HG03135 (cell line): Measurements from ENCODE around the gene CD48.

Source experiments
- ATAC-seq: cut with Tn5 transposase; IDR thresholded peaks from one replicate; pipeline ENCODE4 v1.9.1; 2021; ENCODE audit warnings: mild to moderate bottlenecking, moderate library complexity; ENCODE audit not compliant: unreplicated experiment

CD48 gene, protein sequence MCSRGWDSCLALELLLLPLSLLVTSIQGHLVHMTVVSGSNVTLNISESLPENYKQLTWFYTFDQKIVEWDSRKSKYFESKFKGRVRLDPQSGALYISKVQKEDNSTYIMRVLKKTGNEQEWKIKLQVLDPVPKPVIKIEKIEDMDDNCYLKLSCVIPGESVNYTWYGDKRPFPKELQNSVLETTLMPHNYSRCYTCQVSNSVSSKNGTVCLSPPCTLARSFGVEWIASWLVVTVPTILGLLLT

DNA sequence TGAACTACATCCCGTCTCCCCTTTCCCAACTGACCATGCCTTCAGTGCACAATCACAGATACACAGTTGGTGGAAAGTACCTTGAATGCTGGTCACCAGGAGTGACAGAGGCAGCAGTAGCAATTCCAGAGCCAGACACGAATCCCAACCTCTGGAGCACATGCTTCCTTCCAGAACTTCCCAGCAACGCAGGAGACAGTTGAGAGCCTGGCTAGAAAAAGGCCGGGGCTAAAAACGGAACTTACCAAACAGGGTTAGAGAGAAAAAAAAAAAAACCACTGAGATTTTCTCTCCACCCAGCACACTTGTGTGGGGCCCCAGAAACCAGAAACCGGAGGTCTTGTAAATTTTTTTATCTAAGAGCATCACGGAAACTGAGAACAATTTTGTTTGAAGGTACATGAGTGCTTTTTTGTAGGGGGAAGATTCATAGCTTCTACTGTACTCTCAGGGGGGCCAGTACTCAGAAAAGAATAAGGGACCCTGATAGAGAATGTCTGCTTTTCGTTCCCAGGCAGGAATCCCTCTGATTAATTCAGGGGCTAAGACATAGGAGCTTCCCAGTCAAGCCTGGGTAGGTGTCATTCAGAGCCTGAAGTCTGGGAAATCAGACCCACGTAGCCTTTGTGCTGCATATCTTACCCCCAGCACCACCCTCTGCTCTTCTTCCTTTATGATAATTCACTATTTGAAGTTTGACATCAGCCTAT is at the start of gene CD48:
CD48 (minus strand) TSS at position 221 of the 710 bp plus-strand sequence; CDS start at position 162, 59 bp downstream.
- peak; percentile 41 for ATAC-seq

GRCh38 chr1:160761046-160761445 is 49.4 kb upstream of the CD48 start:
- ATAC-seq, result no peak

- no peak for ATAC-seq
These were observed 48.1 kb upstream of the CD48 start for GRCh38 chr1:160759740-160760139.

DNA sequence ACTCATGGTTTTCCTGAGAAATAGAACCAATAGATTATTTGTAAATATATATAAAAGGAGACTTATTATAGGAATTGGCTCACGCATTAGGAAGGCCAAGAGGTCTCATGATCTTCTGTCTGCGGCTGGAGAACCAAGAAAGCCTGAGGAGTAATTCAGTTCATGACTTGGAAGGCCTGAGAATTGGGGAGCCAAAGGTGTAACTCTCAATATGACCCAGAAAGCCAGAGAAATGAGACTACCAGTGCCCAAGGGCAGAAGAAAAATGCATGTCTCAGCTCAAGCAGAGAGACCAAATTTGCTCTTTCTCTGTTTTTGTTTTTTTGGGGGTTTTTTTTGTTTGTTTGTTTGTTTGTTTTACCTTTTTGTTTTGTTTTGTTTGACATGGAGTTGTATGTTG is 46.9 kb upstream of the CD48 start:
- ATAC-seq, result no peak

GRCh38 chr1:160756849-160757201 is 45.2 kb upstream of the CD48 start:
- ATAC-seq, result no peak

DNA sequence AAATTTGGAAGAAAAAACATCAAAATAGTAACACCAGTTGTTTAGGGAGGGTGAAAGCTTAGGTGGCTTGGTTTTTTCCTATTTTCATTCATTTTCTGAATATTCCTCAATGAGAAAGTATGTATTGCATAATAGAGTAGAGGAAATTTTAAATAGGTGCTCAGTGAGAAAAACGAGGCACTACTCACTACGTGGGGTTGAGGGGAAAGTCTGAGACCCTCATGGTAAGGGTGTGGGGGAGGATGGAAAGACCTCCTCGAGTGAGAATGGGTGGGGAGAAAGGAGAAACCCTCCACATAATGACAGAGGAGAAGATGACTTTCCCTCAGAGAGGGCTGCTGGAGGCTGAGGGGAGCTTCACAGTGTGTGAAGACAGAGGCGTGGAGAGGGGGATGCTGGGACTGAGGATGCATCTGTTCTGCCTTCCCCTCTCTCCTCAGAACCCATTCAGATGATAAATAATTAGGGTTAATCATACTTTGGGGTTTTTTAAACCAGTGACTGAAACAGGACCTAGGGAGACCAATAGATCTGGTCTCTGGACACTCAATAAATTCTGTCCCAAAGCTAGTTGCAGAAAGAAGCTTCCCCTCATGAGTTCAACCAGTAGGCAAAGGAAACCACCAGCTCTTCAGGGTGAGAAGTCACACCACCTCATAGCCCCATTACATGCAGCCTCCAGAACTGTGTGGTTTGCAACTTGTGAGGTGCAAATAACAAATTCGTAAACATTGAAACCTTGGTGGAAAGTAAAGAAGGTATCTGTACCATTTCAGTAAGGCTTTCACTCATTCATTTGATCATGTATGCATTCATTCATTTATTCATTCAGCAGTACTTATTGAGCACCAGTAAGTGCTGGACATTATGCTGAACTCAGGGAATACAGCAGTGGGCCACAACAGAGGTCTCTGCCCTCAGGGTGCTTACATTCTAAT is 44.6 kb upstream of the CD48 start:
- no peak for ATAC-seq

GRCh38 chr1:160755461-160755860 is 43.8 kb upstream of the CD48 start:
- no peak for ATAC-seq

DNA sequence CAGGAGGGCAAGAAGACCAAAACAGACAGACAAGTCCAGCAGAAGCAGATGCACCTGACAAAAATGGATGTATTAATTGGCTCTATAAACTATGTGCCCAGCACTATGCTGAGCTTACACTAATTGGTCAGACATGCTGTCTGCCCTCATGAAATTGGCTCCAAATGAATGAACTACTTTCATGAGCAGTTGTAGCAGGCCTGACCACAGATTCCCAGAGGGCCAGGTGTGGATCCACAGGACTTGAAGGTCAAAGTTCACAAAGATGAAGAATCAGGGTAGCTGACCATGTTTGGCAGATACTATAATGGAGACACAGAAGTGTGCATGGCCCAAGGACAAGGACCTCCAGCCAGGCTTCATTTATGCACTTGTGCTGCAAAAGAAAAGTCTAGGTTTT is 42.0 kb upstream of the CD48 start:
- ATAC-seq, result no peak

GRCh38 chr1:160752924-160753323 is 41.3 kb upstream of the CD48 start:
- ATAC-seq, result no peak

DNA sequence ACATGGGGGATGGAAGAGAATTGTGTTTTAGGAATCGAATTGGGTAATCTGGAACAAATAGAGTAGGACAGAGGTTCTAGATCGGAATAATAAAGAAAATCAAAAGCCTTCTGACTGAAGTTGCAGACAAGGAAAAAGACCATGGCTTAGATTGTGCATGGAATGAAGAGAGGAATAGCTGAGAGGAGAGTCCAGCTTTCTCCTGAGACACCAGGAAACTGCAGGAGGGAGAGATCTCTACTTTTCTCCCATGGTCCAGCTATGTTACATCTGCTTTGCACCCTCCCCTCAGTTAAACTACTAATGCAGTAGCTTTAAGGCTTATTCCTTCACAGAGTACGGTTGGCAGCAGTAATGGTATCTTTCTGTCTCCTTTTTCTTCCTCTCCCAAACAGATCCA is 40.8 kb upstream of the CD48 start:
- ATAC-seq, result no peak

DNA sequence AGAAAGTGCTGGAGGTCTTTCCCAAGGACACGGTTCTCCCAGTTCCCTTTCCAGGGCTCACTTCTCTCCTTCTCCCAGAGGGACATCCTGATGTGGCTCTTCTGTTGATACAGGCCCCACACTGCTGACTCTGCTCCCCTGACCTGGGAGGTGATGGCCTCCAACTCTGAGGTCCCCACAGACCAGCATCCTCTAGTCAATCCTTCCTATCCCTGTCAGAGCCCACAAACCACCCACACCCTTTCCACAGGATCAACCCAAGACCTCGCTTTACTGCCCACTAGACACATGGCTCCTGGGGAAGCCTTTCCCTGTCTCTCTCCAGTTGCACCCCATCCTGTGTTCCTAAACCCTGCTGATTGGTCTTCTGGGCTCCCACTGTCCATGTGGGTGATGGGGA is 39.0 kb upstream of the CD48 start:
- no peak for ATAC-seq

- ATAC-seq, result no peak
These were observed 37.3 kb upstream of the CD48 start for GRCh38 chr1:160748878-160749269.

DNA sequence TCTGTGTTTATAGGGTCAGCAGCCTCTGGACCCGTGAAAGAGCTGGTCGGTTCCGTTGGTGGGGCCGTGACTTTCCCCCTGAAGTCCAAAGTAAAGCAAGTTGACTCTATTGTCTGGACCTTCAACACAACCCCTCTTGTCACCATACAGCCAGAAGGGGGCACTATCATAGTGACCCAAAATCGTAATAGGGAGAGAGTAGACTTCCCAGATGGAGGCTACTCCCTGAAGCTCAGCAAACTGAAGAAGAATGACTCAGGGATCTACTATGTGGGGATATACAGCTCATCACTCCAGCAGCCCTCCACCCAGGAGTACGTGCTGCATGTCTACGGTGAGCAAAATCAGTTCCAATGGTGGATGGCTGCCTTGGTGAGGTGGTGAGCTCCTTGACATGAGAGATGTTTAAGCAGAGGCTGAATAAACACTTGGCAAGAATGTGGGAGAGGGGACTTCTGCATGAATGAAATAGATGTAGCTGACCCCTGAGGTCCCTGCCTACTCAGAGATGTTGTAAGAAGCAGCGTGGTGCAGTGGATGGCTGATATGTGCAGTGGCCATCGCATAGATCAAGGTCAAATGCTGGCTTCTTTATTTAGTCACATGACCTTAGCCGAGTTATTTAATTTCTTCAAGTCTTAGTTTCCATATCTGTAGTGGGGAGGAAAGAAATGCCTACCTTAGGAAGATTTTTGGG is 36.7 kb upstream of the CD48 start:
- ATAC-seq, result no peak

GRCh38 chr1:160747717-160748116 is 36.1 kb upstream of the CD48 start:
- no peak for ATAC-seq

DNA sequence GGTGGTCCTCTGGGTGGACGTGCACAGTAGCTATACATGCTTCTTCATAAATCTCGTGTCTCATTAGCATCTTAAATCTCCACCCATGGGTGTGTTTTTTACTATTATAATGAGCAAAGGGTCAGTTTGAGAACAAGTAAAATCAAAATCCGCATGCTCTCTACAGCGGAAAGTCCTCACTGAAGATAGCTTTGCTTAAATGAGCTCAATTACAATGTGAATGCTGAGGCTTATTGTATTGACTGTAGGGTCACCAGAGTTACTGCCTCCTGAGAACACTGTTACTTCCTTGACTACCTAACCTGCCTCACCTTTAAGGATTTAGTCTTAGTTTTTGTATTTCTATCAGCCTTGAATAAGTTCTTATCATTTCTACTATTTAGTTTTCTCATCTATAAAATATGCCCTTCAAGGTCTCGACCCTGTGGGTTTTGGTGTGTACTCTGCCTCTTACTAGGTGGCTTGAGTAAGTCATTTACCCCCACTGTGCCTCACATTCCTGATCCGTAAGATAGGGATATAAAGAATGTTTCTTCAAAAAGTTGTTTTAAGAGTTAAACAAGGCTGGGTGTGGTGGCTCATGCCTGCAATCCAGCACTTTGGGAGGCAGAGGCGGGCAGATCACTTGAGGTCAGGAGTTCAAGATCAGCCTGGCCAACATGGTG is 35.3 kb upstream of the CD48 start:
- ATAC-seq, result no peak

DNA sequence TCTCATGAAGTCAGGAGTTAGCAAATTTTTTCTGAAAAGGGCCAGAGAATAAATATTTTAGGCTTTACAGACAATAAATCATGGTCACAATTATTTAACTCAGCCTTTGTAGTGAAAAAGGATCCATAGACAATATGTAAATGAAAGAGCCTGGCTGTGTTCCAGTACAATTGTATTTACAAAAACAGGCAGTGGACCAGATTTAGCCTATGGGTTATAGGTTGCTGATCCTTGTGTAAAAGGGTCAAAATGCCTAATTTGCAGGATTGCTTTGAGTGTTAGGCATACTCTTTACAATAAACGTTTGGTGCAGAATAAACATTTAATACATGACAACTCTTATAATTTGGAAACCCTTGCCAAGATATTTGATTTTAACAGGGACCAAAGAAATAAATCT is 33.9 kb upstream of the CD48 start:
- ATAC-seq, result no peak

GRCh38 chr1:160744852-160745520 is 33.4 kb upstream of the CD48 start:
- ATAC-seq, result no peak

GRCh38 chr1:160744199-160744851 is 32.7 kb upstream of the CD48 start:
- no peak for ATAC-seq

DNA sequence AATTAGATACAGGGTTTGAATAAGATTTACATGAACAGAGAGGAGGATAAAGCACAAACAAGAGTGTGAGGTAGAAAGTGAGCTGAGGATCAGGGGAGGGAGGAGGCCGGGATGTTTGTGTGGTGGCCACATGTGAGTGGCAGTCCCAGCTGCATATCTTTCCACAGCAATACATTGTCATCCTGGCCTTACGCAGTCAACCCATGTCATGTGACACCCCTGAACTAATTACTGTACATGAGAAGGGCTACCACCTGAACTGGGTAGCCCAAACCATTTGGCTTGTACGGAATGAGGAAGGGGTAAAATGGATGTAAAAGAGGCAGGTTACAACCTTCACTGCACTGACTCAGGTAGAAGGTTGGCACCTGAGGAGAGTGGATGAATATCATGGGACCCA is 31.6 kb upstream of the CD48 start:
- ATAC-seq, result no peak
